GM18517 (cell line): ENCODE measurements around the gene LRRC15.

Experiments used
- ATAC-seq: cut with Tn5 transposase; IDR thresholded peaks from one replicate; pipeline ENCODE4 v1.9.1; 2021; ENCODE audit warnings: mild to moderate bottlenecking, moderate library complexity; ENCODE audit not compliant: unreplicated experiment

Gene LRRC15

GRCh38 chr3:194336601-194337355, 32.8 kb downstream of the LRRC15 start:
- no peak for ATAC-seq

DNA sequence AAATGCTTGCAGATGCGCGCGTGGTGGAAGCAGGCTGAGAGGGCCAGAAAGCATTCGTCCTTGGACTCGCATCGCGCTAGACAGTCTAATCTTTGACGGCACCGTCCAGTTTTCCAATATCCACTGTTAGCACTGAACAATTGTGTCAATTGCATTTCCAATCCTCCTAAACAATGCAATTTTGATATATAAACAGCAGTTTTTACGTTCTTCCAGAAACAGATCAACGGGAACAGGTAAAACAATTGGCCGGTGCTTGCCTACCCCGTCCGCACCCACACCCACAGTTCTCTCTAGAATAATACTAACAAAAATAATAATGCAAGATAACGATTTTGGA, 35.6 kb downstream of the LRRC15 start:
- no peak for ATAC-seq

GRCh38 chr3:194333212-194333980, 36.1 kb downstream of the LRRC15 start:
- peak; percentile 83 for ATAC-seq

- no peak for ATAC-seq
Observed at GRCh38 chr3:194332858-194333211, 36.7 kb downstream of the LRRC15 start.

GRCh38 chr3:194330579-194330978, 39.0 kb downstream of the LRRC15 start:
- ATAC-seq: no peak

- ATAC-seq: no peak
Observed at GRCh38 chr3:194330160-194330559, 39.4 kb downstream of the LRRC15 start.

- no peak for ATAC-seq
Observed at GRCh38 chr3:194329583-194329965, 40.0 kb downstream of the LRRC15 start.

DNA sequence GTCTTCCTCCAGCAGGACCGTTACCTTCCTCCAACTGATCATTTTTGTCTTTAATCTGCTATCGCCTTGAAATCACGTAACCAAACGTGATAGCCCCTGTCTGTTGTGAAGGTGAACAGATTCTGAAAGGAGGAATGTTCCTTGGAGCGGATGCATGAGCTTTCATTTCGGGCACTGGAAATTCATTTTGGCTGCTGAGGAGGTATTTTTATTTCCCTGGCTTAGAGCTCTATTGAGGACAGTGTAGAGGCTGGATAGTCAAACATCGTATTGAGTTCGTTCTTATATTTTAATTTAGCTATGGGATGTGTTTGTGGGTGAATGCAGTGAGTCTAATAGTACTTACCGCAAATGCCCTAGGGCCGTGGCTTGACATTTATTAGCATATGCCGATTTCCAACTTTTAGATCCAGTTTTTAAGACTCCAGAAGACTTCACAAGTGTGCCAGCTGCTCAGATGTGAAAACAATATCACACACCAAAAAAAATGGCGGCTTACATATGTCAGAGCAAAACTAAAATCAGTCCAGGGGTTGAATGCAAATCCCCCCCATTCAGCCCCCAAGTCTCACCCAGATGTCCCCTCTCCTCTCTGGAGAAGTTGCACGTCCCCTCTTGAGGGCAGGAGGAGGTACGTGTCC, 40.5 kb downstream of the LRRC15 start:
- ATAC-seq: no peak

GRCh38 chr3:194328053-194328657, 41.4 kb downstream of the LRRC15 start:
- no peak for ATAC-seq

DNA sequence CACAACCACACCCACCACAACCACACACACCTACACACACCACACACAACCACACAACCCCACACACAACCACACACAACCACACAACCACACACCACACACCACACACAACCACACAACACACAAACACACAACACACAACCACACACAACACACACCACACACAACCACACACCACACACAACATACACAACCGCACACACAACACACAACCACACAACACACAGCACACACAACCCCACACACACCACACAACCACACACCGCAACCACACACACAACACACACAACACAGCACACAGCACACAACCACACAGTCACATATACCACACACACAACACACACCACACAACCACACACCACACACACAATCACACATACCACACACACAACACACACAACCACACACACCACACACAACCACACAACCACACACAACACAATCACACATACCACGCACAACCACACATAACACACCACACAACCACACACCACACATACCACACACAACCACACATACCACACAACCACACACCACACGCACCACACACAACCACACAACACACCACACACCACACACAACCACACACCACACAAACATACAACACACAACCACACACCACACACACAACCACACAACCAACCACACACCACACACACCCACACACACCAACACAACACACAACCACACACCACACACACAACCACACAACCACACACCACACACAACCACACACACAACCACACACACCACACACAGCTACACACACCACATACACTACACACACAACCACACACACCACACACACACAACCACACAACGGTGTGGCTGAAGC, 42.1 kb downstream of the LRRC15 start:
- ATAC-seq: no peak

DNA sequence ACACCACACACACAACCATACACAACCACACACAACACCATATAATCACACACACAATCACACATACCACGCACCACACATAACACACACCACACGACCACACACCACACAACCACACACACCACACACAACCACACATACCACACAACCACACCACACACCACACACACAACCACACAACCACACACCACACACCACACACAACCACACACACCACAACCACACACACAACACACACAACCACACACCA, 42.6 kb downstream of the LRRC15 start:
- ATAC-seq: no peak

GRCh38 chr3:194326192-194326967, 43.2 kb downstream of the LRRC15 start:
- ATAC-seq: no peak

GRCh38 chr3:194325424-194326153, 44.0 kb downstream of the LRRC15 start:
- no peak for ATAC-seq

DNA sequence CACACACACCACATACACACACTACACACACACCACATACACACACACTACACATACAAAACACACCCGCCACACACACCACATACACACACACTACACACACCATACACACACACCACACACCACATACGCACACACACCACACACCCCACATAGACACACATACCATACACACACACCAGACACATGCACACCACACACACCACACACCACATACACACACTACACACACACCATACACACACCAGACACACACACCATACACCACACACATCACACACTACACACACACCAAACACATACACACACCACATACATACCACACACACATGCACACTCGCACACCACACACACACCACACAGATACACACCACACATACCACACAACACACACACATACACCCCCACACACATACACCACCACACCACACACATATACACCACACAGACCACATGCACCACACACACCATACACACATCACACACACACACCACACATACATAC, 44.7 kb downstream of the LRRC15 start:
- no peak for ATAC-seq

DNA sequence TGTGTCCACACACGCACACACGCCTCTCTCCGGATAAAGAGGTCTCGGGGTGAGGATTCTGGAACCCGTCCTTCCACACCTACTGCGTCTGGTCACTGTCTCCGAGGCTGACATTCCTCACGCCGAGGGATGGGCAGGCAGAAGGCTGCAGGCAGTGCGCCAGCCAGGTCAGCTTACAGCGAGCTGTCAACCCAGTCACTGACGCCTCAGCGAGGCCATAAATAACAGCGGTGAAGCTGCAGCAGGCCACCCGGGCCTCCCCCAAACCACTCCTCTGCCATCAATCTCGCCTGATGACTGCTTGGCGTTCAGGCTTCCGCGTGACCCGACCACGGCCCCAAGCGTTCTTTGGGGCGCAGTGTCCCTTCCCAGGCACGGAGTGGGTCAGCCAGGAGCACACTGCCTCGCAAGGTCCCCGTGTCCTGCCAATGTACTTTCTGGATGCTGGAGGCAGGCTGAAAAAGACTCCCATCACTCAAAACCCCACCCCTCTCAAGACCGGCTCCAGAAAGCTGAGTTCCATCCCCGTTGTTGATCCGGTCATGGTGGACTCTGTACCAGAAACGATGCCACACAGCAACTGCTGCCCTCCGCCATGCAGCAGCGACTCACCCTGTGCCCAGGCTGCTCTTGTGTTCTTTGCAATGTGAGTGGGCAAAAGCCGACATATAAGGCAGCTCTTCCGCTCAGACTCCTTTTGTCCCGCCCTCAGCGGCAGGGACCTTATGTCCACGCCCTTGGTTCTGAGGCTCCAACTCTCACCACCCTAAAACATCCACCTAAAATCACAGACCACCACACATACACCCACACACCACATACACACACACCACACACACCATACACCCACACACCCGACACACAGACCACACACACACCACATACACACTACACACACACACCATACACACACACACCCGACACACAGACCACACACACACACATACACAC, 45.5 kb downstream of the LRRC15 start:
- peak; percentile 58 for ATAC-seq

- no peak for ATAC-seq
Observed at GRCh38 chr3:194322678-194323211, 46.8 kb downstream of the LRRC15 start.

DNA sequence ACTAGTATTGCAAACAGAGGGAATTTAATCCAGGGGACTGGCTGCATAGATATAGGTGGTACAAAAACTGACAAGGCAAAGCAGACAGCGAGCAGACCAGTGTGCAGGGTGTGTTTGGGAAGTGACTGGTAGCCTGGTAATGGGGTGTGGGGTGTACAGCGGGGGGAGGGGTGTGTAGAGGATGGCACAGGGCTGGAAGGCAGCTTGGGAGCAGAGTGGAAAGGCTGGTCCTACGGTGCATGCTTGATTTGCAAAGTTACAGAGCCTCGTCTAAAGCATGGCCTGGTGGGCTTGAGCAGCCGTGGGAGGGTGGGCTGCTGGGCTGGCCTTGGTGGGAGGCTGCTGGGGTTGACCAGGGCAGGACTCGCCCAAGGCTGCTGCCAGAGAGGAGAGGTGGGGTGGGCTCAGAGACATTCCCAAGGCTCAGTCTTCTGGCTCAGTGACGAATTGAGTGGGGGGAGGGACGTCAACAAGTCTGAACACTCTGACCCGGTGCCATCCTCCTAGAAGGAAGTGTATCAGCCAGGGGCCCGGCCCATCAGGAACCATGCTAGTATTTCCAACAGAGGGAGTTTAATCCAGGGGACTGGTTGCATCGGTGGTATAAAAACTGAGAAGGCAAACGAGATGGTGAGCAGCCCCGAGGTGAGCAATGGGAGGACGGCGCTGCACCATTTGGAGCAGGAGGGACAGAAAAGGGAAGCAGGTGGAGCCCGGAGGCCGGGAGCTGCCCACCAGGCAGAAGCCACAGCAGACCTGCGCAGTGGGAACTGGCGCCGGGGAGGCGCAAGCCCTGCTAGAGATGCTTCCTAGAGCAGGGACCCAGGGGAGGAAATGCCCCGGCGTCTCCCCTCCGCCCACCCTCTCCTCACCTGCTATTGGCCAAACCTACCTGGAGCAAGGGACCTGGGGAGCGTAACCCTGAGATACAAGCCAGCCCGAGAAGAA, 47.6 kb downstream of the LRRC15 start:
- no peak for ATAC-seq
